ENCODE results near the gene CCR3.
A peak's percentile ranks its signal among the peaks of the same experiment; 100 is the strongest.

CCR3 gene

GRCh38 chr3:46298871-46299607 is 56.8 kb downstream of the CCR3 start:
- no peak for DNase-seq (ENCODE audit: low read depth)

- DNase-seq (ENCODE audit: low read depth) = no peak
Measured at GRCh38 chr3:46299608-46300460, 57.6 kb downstream of the CCR3 start.

GRCh38 chr3:46300461-46300789 is 58.2 kb downstream of the CCR3 start:
- DNase-seq (ENCODE audit: low read depth) = no peak

- no peak for DNase-seq (ENCODE audit: low read depth)
Measured at GRCh38 chr3:46301122-46301835, 59.0 kb downstream of the CCR3 start.

GRCh38 chr3:46303240-46303639 is 61.0 kb downstream of the CCR3 start:
- DNase-seq (ENCODE audit: low read depth) = no peak

GRCh38 chr3:46304739-46305138 is 62.5 kb downstream of the CCR3 start:
- DNase-seq (ENCODE audit: low read depth) = no peak

GRCh38 chr3:46312991-46313390 is 70.7 kb downstream of the CCR3 start:
- DNase-seq (ENCODE audit: low read depth) = peak; percentile 70

GRCh38 chr3:46314517-46314916 is 72.3 kb downstream of the CCR3 start:
- no peak for DNase-seq (ENCODE audit: low read depth)

- no peak for DNase-seq (ENCODE audit: low read depth)
Measured at GRCh38 chr3:46316206-46316605, 73.9 kb downstream of the CCR3 start.
